Upper lobe of left lung (tissue), 4 donors: ENCODE measurements around the gene TFCP2.

ENCODE experiments used
- POLR2AphosphoS5 ChIP-seq, 2 donors: sonication (generic); formaldehyde crosslinking; IDR thresholded peaks; one replicate each; pipeline ENCODE4 v1.5.1; 2017; ENCODE audit warnings: antibody characterized with exemption in 2 of 2
- TF ChIP-seq, protein P1 (sequence below), 6 experiments: fragments of 450-650 bp in 4 of 6; fragments of 200-600 bp in 2 of 6; sonication (generic) in 2 of 6; IDR thresholded peaks; one replicate each; pipeline ENCODE4 v1.5.1; 2016 to 2019; ENCODE audit warnings: antibody characterized with exemption in 6 of 6

DNA sequence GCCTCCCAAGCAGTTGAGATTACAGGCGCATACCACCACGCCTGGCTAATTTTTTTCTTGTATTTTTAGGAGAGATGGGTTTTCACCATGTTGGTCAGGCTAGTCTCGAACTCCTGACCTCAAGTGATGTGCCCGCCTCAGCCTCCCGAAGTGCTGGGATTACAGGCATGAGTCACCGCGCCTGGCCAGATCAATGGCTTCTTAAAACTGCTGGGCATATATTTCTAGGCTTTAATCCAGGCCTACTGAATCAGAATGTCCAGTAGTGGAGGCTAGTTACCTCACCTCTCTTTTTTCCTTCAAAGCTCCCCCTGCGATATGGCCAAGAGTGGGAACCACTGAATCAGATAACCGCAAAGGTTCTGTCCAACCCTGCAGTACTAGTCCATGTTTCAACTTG is 27.9 kb upstream of the TFCP2 start:
- TF ChIP-seq, protein P1, sequence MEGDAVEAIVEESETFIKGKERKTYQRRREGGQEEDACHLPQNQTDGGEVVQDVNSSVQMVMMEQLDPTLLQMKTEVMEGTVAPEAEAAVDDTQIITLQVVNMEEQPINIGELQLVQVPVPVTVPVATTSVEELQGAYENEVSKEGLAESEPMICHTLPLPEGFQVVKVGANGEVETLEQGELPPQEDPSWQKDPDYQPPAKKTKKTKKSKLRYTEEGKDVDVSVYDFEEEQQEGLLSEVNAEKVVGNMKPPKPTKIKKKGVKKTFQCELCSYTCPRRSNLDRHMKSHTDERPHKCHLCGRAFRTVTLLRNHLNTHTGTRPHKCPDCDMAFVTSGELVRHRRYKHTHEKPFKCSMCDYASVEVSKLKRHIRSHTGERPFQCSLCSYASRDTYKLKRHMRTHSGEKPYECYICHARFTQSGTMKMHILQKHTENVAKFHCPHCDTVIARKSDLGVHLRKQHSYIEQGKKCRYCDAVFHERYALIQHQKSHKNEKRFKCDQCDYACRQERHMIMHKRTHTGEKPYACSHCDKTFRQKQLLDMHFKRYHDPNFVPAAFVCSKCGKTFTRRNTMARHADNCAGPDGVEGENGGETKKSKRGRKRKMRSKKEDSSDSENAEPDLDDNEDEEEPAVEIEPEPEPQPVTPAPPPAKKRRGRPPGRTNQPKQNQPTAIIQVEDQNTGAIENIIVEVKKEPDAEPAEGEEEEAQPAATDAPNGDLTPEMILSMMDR (IDR thresholded peaks at IDR 0.05) = no peak
- no peak for TF ChIP-seq POLR2AphosphoS5 (IDR thresholded peaks at IDR 0.05)
